K562 treated with DMSO at 1 percent for 12 hours (cell line): ENCODE data around the gene PAMR1. TPM values are rescaled to one million over a fixed set of nuclear protein-coding genes. Genes with fewer than 3 reads are reported as not detected.

Source experiments
- total RNA-seq: library from RNA; unstranded; fragments of 300-600 nt; gene quantifications from 2 replicates; pipeline ENCODE4 v1.2.3, GENCODE V29; 2022; ENCODE audit not compliant: insufficient read depth

PAMR1 gene
- total RNA-seq = not detected in 2 replicates

GRCh38 chr11:35525501-35526175 lies at the start of gene PAMR1:
TSS of gene PAMR1 (minus strand) at chr11:35525616. CDS start at chr11:35525585, 31 bp downstream.

GRCh38 chr11:35419184-35419829 lies 106.1 kb downstream of the PAMR1 start, which contains the start of gene SLC1A2:
TSS of gene SLC1A2 (minus strand) at chr11:35419558. CDS start at chr11:35418966, 592 bp downstream.

Other genes starting within 250 kb of the PAMR1 start
- not detected in 2 replicates for gene SLC1A2, start 106.1 kb downstream of the PAMR1 start, total RNA-seq
- 0.33 TPM in 1 of 2 replicates, not detected in the other for gene FJX1, start 92.8 kb upstream of the PAMR1 start, total RNA-seq
- 14.7 and 39.0 TPM in 2 replicates for gene TRIM44, start 137.2 kb upstream of the PAMR1 start, total RNA-seq